Tibial nerve (tissue), 4 donors: Measurements from ENCODE around the gene PER1.
A peak's percentile ranks its signal among the peaks of the same experiment; 100 is the strongest.

Experiments
- CTCF ChIP-seq, 5 experiments: fragments of 200-600 bp in 3 of 5; fragments of 450-650 bp in 2 of 5; sonication (generic) in 3 of 5; IDR thresholded peaks; one replicate each; pipeline ENCODE4 v1.5.1; 2016 to 2019; ENCODE audit warnings: antibody characterized with exemption in 5 of 5, mild to moderate bottlenecking in 3 of 5, moderate library complexity in 2 of 5
- EP300 ChIP-seq, 2 donors: sonication (generic); formaldehyde crosslinking; IDR thresholded peaks; one replicate each; pipeline ENCODE4 v1.6.1; 2017; ENCODE audit warnings: antibody characterized with exemption in 2 of 2, mild to moderate bottlenecking in 1 of 2
- POLR2A ChIP-seq, 2 donors: fragments of 450-650 bp; IDR thresholded peaks; one replicate each; pipeline ENCODE4 v1.6.1; 2017; ENCODE audit warnings: antibody characterized with exemption in 2 of 2, mild to moderate bottlenecking in 2 of 2, moderate library complexity in 2 of 2

GRCh38 chr17:8189711-8190477 lies 37.7 kb upstream of the PER1 start, which contains the start of gene BORCS6:
- TF ChIP-seq POLR2A (IDR thresholded peaks at IDR 0.05) (peak; percentile 59 to 93), CTCF (IDR thresholded peaks at IDR 0.05) (peak in 2 of 5 experiments; percentile 24 to 47), EP300 (IDR thresholded peaks at IDR 0.05) (peak; percentile 48 to 97)
